GM12873 (cell line): Measurements from ENCODE around the gene BRICD5.

ENCODE experiments used
- TF ChIP-seq, protein P1 (sequence below): IDR thresholded peaks from 2 replicates; pipeline ENCODE4 v1.5.1; 2012; ENCODE audit warnings: low read depth, mild to moderate bottlenecking, moderate library complexity, low read length, control low read depth; ENCODE audit not compliant: insufficient read depth; ENCODE audit errors: missing control alignments

The BRICD5 gene

GRCh38 chr16:2250652-2251295 lies 40.1 kb upstream of the BRICD5 start:
- TF ChIP-seq, protein P1, sequence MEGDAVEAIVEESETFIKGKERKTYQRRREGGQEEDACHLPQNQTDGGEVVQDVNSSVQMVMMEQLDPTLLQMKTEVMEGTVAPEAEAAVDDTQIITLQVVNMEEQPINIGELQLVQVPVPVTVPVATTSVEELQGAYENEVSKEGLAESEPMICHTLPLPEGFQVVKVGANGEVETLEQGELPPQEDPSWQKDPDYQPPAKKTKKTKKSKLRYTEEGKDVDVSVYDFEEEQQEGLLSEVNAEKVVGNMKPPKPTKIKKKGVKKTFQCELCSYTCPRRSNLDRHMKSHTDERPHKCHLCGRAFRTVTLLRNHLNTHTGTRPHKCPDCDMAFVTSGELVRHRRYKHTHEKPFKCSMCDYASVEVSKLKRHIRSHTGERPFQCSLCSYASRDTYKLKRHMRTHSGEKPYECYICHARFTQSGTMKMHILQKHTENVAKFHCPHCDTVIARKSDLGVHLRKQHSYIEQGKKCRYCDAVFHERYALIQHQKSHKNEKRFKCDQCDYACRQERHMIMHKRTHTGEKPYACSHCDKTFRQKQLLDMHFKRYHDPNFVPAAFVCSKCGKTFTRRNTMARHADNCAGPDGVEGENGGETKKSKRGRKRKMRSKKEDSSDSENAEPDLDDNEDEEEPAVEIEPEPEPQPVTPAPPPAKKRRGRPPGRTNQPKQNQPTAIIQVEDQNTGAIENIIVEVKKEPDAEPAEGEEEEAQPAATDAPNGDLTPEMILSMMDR = no peak

DNA sequence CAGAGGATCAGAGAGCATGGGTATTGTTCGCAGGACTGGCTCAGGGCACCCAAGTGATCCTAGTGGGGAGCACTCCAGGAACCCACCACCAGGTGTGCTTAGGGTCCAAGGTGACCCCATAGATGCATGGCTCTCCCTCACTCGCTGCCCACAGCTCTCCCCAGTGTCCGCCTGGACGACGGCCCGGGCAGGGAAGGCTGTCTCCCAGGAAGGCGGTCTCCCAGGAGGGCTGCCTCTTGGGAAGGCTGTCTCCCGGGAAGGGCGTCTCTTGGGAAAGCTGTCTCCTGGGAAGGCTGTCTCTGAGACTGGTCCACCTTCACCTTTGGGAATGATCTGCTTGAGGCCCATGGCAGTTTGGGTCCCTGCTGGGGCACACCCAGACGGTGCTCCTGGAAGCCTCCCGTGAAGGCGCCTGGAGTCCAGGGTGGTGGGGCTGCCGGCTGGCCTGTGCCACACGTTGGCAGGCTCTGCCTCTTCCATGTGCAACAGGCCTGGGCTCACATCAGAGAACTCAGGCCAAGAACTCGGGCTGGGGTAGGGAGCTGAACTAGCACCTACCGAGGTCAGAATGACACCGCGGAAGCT lies 35.7 kb upstream of the BRICD5 start:
- TF ChIP-seq, protein P1 = no peak

- TF ChIP-seq, protein P1 = no peak
Measured at GRCh38 chr16:2244926-2245795, 34.5 kb upstream of the BRICD5 start.

DNA sequence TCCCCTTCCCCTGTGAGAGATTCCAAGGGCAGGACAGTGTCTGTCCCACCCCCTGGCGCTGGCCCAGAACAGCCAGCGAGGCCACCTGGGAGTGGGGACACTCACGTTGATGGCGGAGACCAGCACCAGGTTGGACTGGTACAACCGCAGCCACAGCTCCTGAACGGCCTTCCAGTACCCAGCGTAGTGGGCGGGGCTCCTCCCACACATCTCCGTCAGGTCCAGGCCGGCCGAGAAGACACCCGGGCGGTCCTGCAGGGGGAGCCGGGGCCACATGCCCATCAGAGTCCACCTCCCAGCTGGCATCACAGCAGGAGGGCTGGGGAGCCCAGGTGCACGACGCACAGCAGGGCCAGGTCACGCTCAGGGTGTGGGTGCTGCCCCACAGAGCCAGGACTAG lies 33.6 kb upstream of the BRICD5 start:
- TF ChIP-seq, protein P1 = no peak

- TF ChIP-seq, protein P1 = no peak
Measured at GRCh38 chr16:2243781-2244180, 33.1 kb upstream of the BRICD5 start.

GRCh38 chr16:2243031-2243528 lies 32.4 kb upstream of the BRICD5 start:
- TF ChIP-seq, protein P1 = peak; percentile 2

- TF ChIP-seq, protein P1 = no peak
Measured at GRCh38 chr16:2242598-2242997, 31.9 kb upstream of the BRICD5 start.
